Measurements from ENCODE around the gene LMO7. TPM values are rescaled to one million over a fixed set of nuclear protein-coding genes. Genes with fewer than 3 reads are reported as not detected.

Gene LMO7
- total RNA-seq, 2 donors from 2014 or later = 118 to 193 TPM

GRCh38 chr13:75770164-75770563, 134.0 kb downstream of the LMO7 start:
- no peak overlapping the region for H3K9ac ChIP-seq (ENCODE audit: low read depth in 2 of 2, low read length in 2 of 2)
- H3K36me3 ChIP-seq = no peaks in the 10 kb centered on the region
- TF ChIP-seq CTCF (IDR thresholded peaks at IDR 0.05) = no peak
- intact Hi-C loops (cut with DNase I) = no loop called here
- H3K9me3 ChIP-seq = no peaks in the 10 kb centered on the region
- H3K4me1 ChIP-seq = no peaks in the 10 kb centered on the region
- H3K27me3 ChIP-seq = no peaks in the 10 kb centered on the region
- DNase-seq = no peak
- no peak overlapping the region for H3K27ac ChIP-seq
- H3K4me3 ChIP-seq = no peak overlapping the region

GRCh38 chr13:75770592-75771011, 134.5 kb downstream of the LMO7 start:
- no peak for TF ChIP-seq CTCF (IDR thresholded peaks at IDR 0.05)
- Histone ChIP-seq H3K9ac (ENCODE audit: low read depth in 2 of 2, low read length in 2 of 2) (no peak overlapping the region), H3K36me3 (no peaks in the 10 kb centered on the region), H3K4me3 (no peak overlapping the region), H3K4me1 (no peaks in the 10 kb centered on the region), H3K9me3 (no peaks in the 10 kb centered on the region), H3K27ac (no peak overlapping the region), H3K27me3 (no peaks in the 10 kb centered on the region)
- DNase-seq = no peak
- intact Hi-C loops (cut with DNase I) = no loop called here

- no peak overlapping the region for H3K9ac ChIP-seq (ENCODE audit: low read depth in 2 of 2, low read length in 2 of 2)
- no peaks in the 10 kb centered on the region for H3K9me3 ChIP-seq
- no peak for DNase-seq
- H3K4me1 ChIP-seq = no peaks in the 10 kb centered on the region
- H3K27me3 ChIP-seq = no peaks in the 10 kb centered on the region
- intact Hi-C loops (cut with DNase I) = no loop called here
- H3K4me3 ChIP-seq = no peak overlapping the region
- TF ChIP-seq CTCF (IDR thresholded peaks at IDR 0.05) = no peak
- no peaks in the 10 kb centered on the region for H3K36me3 ChIP-seq
- no peak overlapping the region for H3K27ac ChIP-seq
Measured at GRCh38 chr13:75771226-75771625, 135.1 kb downstream of the LMO7 start.

GRCh38 chr13:75771818-75772217, 135.7 kb downstream of the LMO7 start:
- H3K9me3 ChIP-seq = no peaks in the 10 kb centered on the region
- DNase-seq = no peak
- intact Hi-C loops (cut with DNase I) = no loop called here
- H3K4me3 ChIP-seq = no peak overlapping the region
- no peaks in the 10 kb centered on the region for H3K27me3 ChIP-seq
- no peak overlapping the region for H3K27ac ChIP-seq
- H3K4me1 ChIP-seq = peaks cover 3% of the 10 kb centered on the region
- no peaks in the 10 kb centered on the region for H3K36me3 ChIP-seq
- no peak for TF ChIP-seq CTCF (IDR thresholded peaks at IDR 0.05)
- no peak overlapping the region for H3K9ac ChIP-seq (ENCODE audit: low read depth in 2 of 2, low read length in 2 of 2)

- no peak for DNase-seq
- no peak overlapping the region for H3K9ac ChIP-seq (ENCODE audit: low read depth in 2 of 2, low read length in 2 of 2)
- no peaks in the 10 kb centered on the region for H3K9me3 ChIP-seq
- no peaks in the 10 kb centered on the region for H3K36me3 ChIP-seq
- H3K27ac ChIP-seq = no peak overlapping the region
- TF ChIP-seq CTCF (IDR thresholded peaks at IDR 0.05) = no peak
- no peak overlapping the region for H3K4me3 ChIP-seq
- H3K4me1 ChIP-seq = peaks cover 5% of the 10 kb centered on the region
- intact Hi-C loops (cut with DNase I) = no loop called here
- no peaks in the 10 kb centered on the region for H3K27me3 ChIP-seq
Measured at GRCh38 chr13:75774176-75774575, 138.0 kb downstream of the LMO7 start.

- H3K27me3 ChIP-seq = no peaks in the 10 kb centered on the region
- no peak for DNase-seq
- no peak overlapping the region for H3K4me3 ChIP-seq
- H3K27ac ChIP-seq = no peak overlapping the region
- TF ChIP-seq CTCF (IDR thresholded peaks at IDR 0.05) = no peak
- no peaks in the 10 kb centered on the region for H3K9me3 ChIP-seq
- H3K4me1 ChIP-seq = peaks cover 5% of the 10 kb centered on the region
- no peaks in the 10 kb centered on the region for H3K36me3 ChIP-seq
- intact Hi-C loops (cut with DNase I) = no loop called here
- H3K9ac ChIP-seq (ENCODE audit: low read depth in 2 of 2, low read length in 2 of 2) = peak overlapping the region in 1 of 2 donors; percentile 14
Measured at GRCh38 chr13:75776550-75776949, 140.4 kb downstream of the LMO7 start.

All from colonic mucosa (tissue), 4 donors.